GM19240 (cell line): Measurements from ENCODE around the gene STX11.

Experiments used
- DNase-seq: peaks from one replicate; pipeline ENCODE4 v3.0.0; 2011; ENCODE audit warnings: low spot score; ENCODE audit not compliant: insufficient read length

The STX11 gene

GRCh38 chr6:144141470-144141869 is 8.8 kb upstream of the STX11 start:
- no peak for DNase-seq

GRCh38 chr6:144143106-144143505 is 7.2 kb upstream of the STX11 start:
- DNase-seq: no peak

GRCh38 chr6:144143878-144144277 is 6.4 kb upstream of the STX11 start:
- no peak for DNase-seq

GRCh38 chr6:144144996-144145395 is 5.3 kb upstream of the STX11 start:
- no peak for DNase-seq

GRCh38 chr6:144145541-144145940 is 4.8 kb upstream of the STX11 start:
- no peak for DNase-seq

DNA sequence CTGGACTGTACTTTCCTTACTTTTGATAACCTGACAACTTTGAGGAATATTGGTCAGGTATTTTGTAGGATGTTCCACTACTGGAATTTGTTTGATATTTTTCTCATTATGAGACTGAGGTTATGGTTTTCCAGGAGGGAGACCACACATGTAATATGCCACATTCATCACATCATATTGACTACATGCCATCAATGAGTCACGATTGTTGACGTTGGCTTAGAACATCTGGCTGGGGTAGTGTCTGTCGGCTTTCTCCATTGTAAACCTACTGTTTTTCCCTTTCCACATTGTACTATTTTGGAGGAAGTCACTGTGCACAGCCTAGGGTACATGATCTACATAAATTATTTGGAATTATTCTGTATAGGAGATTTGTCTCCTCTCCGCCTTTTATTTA is 1.4 kb upstream of the STX11 start:
- no peak for DNase-seq

DNA sequence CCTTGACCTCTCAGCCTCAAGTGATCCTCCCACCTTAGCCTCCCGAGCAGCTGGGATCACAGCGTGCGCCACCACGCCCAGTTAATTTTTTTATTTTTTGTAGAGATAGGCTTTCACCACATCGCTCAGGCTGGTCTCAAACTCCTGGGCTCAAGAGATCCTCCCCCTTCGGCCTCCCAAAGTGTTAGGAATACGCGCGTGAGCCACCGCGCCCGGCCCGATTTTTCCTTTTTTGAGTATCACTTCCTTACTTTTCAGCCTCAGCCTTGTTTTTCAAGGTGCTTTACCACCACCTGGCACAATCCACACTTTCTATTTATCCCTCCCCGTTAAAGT is 791 bp upstream of the STX11 start:
- DNase-seq: no peak

GRCh38 chr6:144150710-144151657 is 667 bp downstream of the STX11 start:
- DNase-seq: no peak

- no peak for DNase-seq
These were observed 2.1 kb downstream of the STX11 start for GRCh38 chr6:144152334-144152900.

GRCh38 chr6:144153260-144153659 is 2.9 kb downstream of the STX11 start:
- DNase-seq: no peak

- no peak for DNase-seq
These were observed 3.7 kb downstream of the STX11 start for GRCh38 chr6:144153971-144154370.

- no peak for DNase-seq
These were observed 5.2 kb downstream of the STX11 start for GRCh38 chr6:144155529-144155928.

DNA sequence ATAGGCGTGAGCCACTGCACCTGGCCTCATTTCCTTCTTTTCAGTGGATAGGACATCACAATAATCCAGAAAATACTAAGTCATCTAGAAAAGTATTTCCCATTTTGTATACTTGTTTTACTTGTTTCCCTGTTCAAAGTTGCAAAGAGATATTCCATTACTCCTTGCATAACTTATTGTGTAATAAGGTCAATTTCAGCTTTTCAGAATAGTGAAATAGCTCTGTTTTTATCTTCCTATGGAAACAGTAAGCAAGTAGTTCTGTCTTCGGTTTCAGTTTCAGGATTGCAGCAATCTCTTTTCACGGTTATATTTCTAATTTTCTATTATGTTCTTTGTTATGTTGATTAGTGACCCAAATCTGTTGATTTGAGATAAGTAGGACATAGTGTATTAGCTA is 6.0 kb downstream of the STX11 start:
- no peak for DNase-seq

- no peak for DNase-seq
These were observed 6.7 kb downstream of the STX11 start for GRCh38 chr6:144156991-144157390.

DNA sequence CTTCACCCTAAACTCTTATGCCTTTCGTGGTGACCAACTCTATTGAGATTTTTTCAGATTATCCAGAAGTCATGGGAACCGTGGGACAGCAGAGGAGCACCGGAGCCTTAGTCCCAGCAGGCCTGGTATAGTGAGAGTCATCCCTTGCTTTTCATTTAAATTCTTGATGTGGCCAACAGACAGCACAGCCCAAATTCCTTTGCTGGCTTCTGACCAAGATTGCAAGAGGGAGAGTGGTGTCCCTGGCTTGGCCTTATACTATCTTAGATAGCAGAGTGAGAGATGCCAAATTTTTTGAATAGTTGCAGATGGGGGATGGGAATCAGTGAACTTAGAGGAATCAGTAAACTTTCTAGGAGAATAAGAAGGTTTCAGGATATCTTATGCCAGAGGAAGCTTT is 7.8 kb downstream of the STX11 start:
- no peak for DNase-seq

DNA sequence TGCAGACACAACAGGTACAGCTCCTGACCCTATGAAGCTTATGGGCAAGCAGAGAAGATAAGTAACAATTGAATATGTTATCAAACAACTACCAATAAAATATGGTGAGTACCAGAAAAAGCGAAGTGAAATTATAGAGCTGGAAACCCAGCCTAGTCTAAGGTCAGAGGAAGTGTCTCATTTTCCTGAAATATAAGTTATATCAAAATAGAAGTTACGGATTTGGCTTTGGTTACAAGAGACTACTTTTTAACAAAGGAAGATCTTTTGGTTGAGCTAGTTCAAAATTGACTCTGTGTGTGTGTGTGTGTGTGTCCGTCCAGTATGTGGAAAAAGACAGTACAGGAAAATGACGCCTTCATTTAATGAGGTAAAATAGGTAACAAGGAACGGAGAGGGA is 8.9 kb downstream of the STX11 start:
- DNase-seq: no peak

- no peak for DNase-seq
These were observed 9.4 kb downstream of the STX11 start for GRCh38 chr6:144159742-144160141.

DNA sequence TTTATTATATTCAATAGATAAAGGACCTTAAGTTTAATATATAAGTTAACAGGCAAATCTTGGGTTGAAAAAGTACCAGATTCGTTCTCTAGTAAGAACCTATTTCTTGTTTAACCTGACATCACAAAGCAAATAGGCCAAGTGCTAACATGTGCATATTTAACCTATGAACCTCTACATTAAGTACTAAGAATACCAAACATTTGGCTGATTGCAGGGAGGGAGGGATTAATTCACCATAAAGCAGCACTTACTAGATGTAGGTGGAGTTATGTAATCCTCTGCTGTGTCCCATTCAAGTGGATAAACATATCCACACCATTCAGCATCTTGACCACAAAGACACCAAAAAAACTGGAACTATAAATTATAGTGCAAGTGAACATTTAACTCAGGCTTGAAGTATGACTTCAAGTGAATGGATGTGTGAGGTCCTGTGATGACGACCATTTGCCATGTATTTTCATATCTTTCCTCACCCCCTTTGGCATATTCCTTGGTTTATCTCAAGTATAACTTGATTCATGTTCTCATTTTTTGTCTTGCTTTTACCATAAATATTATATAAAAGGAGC is 10.2 kb downstream of the STX11 start:
- no peak for DNase-seq

- no peak for DNase-seq
These were observed 11.7 kb downstream of the STX11 start for GRCh38 chr6:144161975-144162374.

- DNase-seq: no peak
These were observed 12.7 kb downstream of the STX11 start for GRCh38 chr6:144162977-144163376.

DNA sequence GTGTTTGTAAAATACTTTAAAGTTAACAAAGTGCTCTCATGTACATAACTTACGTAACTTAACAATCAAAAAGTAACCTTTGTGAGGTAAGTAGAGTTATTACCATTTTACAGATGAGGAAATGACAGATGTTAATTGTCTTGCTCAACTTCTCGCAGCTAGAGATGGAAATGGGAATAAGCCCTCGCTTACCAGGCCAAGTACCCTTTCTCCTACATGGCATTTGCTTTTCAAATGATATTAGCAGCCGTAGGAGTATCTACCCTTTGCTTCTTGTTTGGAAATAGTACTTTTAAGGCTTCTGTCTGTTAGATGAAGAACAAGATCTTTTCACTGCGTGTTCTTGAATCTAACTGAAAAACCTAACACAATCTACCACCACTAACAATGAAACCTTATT is 15.5 kb downstream of the STX11 start:
- no peak for DNase-seq

- DNase-seq: no peak
These were observed 19.7 kb downstream of the STX11 start for GRCh38 chr6:144170044-144170443.

DNA sequence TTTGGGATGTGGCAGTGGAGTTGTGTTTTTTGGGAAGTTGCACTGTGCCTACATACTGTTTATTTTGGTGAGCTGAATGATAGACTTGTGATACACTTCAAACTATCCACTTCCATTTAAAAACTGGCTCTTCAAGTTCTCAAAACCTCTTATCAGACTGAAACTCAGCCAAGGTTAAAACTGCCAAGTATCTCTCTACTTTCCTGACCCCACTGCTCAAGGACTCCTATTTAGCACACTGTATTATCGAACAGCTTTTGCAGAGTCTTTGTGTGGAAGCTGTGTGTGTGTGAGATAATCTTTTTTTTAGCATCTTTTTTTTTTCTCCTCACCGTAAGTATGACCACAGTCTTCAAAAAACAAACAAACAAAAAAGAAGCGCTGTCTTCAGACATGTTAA is 21.1 kb downstream of the STX11 start:
- DNase-seq: no peak
